Astrocyte (in vitro differentiated cells and primary cell): ENCODE data around the gene ATP1B2.

ENCODE experiments used
- EZH2 ChIP-seq: IDR thresholded peaks from 2 replicates; pipeline ENCODE4 v1.6.1; 2012; ENCODE audit warnings: mild to moderate bottlenecking, low read length, inconsistent platforms; ENCODE audit not compliant: insufficient read depth
- TF ChIP-seq, protein P1 (sequence below): IDR thresholded peaks from 2 replicates; pipeline ENCODE4 v1.5.1; 2011; ENCODE audit warnings: low read depth, mild to moderate bottlenecking, inconsistent platforms, low read length, moderate library complexity; ENCODE audit not compliant: insufficient read depth

DNA sequence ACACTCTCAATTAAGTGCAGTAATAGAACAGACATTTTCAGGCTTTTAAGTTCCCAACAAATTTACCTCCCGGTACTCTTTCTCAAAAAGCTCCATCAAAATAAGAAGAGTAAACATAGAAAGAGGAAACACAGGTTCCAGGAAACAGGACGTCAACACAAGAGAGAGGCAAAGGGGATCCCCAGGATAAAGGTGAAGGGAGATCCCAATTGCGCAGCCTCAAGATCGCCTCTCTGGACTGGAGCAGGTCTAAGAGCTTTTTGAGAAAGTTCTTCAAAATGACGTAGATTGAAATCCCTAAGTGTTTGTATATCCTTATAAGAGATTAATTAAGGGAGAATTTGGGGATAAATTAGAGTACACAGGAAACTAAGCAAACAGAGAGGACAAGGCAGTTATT lies 32.1 kb upstream of the ATP1B2 start:
- TF ChIP-seq, protein P1, sequence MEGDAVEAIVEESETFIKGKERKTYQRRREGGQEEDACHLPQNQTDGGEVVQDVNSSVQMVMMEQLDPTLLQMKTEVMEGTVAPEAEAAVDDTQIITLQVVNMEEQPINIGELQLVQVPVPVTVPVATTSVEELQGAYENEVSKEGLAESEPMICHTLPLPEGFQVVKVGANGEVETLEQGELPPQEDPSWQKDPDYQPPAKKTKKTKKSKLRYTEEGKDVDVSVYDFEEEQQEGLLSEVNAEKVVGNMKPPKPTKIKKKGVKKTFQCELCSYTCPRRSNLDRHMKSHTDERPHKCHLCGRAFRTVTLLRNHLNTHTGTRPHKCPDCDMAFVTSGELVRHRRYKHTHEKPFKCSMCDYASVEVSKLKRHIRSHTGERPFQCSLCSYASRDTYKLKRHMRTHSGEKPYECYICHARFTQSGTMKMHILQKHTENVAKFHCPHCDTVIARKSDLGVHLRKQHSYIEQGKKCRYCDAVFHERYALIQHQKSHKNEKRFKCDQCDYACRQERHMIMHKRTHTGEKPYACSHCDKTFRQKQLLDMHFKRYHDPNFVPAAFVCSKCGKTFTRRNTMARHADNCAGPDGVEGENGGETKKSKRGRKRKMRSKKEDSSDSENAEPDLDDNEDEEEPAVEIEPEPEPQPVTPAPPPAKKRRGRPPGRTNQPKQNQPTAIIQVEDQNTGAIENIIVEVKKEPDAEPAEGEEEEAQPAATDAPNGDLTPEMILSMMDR = no peak
- TF ChIP-seq EZH2 = no peak
